ENCODE results near the gene TOMM5. TPM values are rescaled to one million over a fixed set of nuclear protein-coding genes. Genes with fewer than 3 reads are reported as not detected.

TOMM5 gene
- 10 to 100 TPM; 45.5 to 63.9 TPM for total RNA-seq

GRCh38 chr9:37592108-37592951 lies at the start of gene TOMM5:
TSS of gene TOMM5 (minus strand) at chr9:37592597. CDS start at chr9:37592532, 65 bp downstream.
- TF ChIP-seq, protein P1, sequence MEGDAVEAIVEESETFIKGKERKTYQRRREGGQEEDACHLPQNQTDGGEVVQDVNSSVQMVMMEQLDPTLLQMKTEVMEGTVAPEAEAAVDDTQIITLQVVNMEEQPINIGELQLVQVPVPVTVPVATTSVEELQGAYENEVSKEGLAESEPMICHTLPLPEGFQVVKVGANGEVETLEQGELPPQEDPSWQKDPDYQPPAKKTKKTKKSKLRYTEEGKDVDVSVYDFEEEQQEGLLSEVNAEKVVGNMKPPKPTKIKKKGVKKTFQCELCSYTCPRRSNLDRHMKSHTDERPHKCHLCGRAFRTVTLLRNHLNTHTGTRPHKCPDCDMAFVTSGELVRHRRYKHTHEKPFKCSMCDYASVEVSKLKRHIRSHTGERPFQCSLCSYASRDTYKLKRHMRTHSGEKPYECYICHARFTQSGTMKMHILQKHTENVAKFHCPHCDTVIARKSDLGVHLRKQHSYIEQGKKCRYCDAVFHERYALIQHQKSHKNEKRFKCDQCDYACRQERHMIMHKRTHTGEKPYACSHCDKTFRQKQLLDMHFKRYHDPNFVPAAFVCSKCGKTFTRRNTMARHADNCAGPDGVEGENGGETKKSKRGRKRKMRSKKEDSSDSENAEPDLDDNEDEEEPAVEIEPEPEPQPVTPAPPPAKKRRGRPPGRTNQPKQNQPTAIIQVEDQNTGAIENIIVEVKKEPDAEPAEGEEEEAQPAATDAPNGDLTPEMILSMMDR (IDR thresholded peaks at IDR 0.05): peak in 1 of 2 donors; percentile 28
- Histone ChIP-seq H3K9me3 (no peaks in the 10 kb centered on the region), H3K4me3 (peak within 1 kb of the TSS; percentile 77 to 89), H3K27me3 (no peaks in the 10 kb centered on the region), H3K4me1 (peaks cover 0 to 32% of the 10 kb centered on the region in 2 donors), H3K27ac (peak within 1 kb of the TSS; percentile 81 to 82), H3K36me3 (peaks cover 10% of the 10 kb centered on the region)
- DNase-seq (ENCODE audit: low spot score): peak; percentile 95

DNA sequence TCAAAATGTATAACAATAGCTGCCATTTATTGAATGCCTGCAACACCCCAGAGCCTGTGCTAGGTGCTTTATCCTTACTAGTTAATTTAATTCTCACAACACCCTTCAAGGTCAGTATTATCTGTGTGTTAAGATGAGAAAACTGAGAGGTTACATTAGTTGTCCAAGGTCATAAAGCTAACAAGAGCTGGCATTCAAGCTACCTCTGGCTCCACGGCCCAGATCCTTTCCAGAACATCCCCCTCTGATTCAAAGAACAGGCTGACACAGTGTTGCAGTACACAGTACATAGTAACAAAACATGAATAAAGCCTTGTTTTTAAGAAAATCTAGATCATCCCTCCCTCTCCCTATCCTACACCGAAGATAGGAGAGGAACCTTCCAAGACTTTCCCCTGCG lies 48.9 kb upstream of the TOMM5 start:
- no peak overlapping the region for H3K4me3 ChIP-seq
- H3K4me1 ChIP-seq: peaks cover 0 to 6% of the 10 kb centered on the region in 2 donors
- H3K27ac ChIP-seq: no peak overlapping the region
- no peak for DNase-seq (ENCODE audit: low spot score)
- TF ChIP-seq, protein P1 (IDR thresholded peaks at IDR 0.05): no peak
- no peaks in the 10 kb centered on the region for H3K27me3 ChIP-seq
- H3K36me3 ChIP-seq: no peaks in the 10 kb centered on the region
- H3K9me3 ChIP-seq: no peaks in the 10 kb centered on the region

DNA sequence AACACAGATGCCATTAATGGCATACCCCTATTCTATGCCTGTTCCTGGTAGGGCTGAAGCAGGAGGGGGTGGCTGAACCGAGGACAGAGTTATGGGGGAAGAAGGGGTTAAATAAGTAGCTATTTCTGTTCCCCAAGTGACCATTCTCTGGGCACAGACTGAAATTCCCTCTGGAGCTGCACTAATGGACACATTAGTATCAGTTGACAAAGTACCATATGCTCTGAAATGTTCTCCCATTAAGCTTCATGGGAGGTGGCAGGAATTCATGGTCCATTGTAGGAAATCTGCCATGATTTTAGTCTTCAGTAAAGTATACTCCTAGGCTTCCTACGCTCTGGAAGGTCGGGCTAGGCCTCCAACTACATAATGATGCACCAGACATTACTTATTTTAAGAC lies 47.8 kb upstream of the TOMM5 start:
- Histone ChIP-seq H3K36me3 (no peaks in the 10 kb centered on the region), H3K27ac (no peak overlapping the region), H3K4me1 (no peaks in the 10 kb centered on the region), H3K27me3 (no peaks in the 10 kb centered on the region), H3K9me3 (no peaks in the 10 kb centered on the region), H3K4me3 (no peak overlapping the region)
- TF ChIP-seq, protein P1 (IDR thresholded peaks at IDR 0.05): no peak
- no peak for DNase-seq (ENCODE audit: low spot score)

- TF ChIP-seq, protein P1 (IDR thresholded peaks at IDR 0.05): no peak
- Histone ChIP-seq H3K4me1 (no peaks in the 10 kb centered on the region), H3K27ac (no peak overlapping the region), H3K9me3 (no peaks in the 10 kb centered on the region), H3K27me3 (no peaks in the 10 kb centered on the region), H3K36me3 (no peaks in the 10 kb centered on the region), H3K4me3 (no peak overlapping the region)
- no peak for DNase-seq (ENCODE audit: low spot score)
Observed at GRCh38 chr9:37639841-37640240, 47.4 kb upstream of the TOMM5 start.

GRCh38 chr9:37639109-37639762 lies 46.8 kb upstream of the TOMM5 start:
- H3K9me3 ChIP-seq: no peaks in the 10 kb centered on the region
- no peak overlapping the region for H3K27ac ChIP-seq
- no peak for DNase-seq (ENCODE audit: low spot score)
- H3K27me3 ChIP-seq: no peaks in the 10 kb centered on the region
- no peaks in the 10 kb centered on the region for H3K4me1 ChIP-seq
- no peak overlapping the region for H3K4me3 ChIP-seq
- TF ChIP-seq, protein P1 (IDR thresholded peaks at IDR 0.05): no peak
- H3K36me3 ChIP-seq: no peaks in the 10 kb centered on the region
